ENCODE measurements around the gene XRCC6. TPM values are rescaled to one million over a fixed set of nuclear protein-coding genes. Genes with fewer than 3 reads are reported as not detected.
A peak's percentile ranks its signal among the peaks of the same experiment; 100 is the strongest.

Gene XRCC6
- total RNA-seq, 1 experiment from 2014 or later: 474 TPM

GRCh38 chr22:41648432-41648831 is 27.3 kb downstream of the XRCC6 start (continued):
- TF ChIP-seq, protein P1, sequence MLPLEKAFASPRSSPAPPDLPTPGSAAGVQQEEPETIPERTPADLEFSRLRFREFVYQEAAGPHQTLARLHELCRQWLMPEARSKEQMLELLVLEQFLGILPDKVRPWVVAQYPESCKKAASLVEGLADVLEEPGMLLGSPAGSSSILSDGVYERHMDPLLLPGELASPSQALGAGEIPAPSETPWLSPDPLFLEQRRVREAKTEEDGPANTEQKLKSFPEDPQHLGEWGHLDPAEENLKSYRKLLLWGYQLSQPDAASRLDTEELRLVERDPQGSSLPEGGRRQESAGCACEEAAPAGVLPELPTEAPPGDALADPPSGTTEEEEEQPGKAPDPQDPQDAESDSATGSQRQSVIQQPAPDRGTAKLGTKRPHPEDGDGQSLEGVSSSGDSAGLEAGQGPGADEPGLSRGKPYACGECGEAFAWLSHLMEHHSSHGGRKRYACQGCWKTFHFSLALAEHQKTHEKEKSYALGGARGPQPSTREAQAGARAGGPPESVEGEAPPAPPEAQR (CRISPR knock-in tag; IDR thresholded peaks at IDR 0.05): no peak
- TF ChIP-seq E2F5 (CRISPR knock-in tag; IDR thresholded peaks at IDR 0.05) (no peak), ZNF317 (CRISPR knock-in tag; IDR thresholded peaks at IDR 0.05; ENCODE audit: borderline replicate concordance, low read depth) (no peak), NFYB (CRISPR knock-in tag; conservative IDR thresholded peaks at IDR 0.05; ENCODE audit: low read depth) (no peak), FOXP1 (CRISPR knock-in tag; IDR thresholded peaks at IDR 0.05; ENCODE audit: borderline replicate concordance) (no peak), KAT7 (CRISPR knock-in tag; IDR thresholded peaks at IDR 0.05; ENCODE audit: borderline replicate concordance) (no peak)
- TF ChIP-seq, protein P2, sequence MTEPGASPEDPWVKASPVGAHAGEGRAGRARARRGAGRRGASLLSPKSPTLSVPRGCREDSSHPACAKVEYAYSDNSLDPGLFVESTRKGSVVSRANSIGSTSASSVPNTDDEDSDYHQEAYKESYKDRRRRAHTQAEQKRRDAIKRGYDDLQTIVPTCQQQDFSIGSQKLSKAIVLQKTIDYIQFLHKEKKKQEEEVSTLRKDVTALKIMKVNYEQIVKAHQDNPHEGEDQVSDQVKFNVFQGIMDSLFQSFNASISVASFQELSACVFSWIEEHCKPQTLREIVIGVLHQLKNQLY (CRISPR knock-in tag; IDR thresholded peaks at IDR 0.05): no peak
- TF ChIP-seq, protein P3, sequence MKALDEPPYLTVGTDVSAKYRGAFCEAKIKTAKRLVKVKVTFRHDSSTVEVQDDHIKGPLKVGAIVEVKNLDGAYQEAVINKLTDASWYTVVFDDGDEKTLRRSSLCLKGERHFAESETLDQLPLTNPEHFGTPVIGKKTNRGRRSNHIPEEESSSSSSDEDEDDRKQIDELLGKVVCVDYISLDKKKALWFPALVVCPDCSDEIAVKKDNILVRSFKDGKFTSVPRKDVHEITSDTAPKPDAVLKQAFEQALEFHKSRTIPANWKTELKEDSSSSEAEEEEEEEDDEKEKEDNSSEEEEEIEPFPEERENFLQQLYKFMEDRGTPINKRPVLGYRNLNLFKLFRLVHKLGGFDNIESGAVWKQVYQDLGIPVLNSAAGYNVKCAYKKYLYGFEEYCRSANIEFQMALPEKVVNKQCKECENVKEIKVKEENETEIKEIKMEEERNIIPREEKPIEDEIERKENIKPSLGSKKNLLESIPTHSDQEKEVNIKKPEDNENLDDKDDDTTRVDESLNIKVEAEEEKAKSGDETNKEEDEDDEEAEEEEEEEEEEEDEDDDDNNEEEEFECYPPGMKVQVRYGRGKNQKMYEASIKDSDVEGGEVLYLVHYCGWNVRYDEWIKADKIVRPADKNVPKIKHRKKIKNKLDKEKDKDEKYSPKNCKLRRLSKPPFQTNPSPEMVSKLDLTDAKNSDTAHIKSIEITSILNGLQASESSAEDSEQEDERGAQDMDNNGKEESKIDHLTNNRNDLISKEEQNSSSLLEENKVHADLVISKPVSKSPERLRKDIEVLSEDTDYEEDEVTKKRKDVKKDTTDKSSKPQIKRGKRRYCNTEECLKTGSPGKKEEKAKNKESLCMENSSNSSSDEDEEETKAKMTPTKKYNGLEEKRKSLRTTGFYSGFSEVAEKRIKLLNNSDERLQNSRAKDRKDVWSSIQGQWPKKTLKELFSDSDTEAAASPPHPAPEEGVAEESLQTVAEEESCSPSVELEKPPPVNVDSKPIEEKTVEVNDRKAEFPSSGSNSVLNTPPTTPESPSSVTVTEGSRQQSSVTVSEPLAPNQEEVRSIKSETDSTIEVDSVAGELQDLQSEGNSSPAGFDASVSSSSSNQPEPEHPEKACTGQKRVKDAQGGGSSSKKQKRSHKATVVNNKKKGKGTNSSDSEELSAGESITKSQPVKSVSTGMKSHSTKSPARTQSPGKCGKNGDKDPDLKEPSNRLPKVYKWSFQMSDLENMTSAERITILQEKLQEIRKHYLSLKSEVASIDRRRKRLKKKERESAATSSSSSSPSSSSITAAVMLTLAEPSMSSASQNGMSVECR (CRISPR knock-in tag; IDR thresholded peaks at IDR 0.05; ENCODE audit: borderline replicate concordance): no peak

DNA sequence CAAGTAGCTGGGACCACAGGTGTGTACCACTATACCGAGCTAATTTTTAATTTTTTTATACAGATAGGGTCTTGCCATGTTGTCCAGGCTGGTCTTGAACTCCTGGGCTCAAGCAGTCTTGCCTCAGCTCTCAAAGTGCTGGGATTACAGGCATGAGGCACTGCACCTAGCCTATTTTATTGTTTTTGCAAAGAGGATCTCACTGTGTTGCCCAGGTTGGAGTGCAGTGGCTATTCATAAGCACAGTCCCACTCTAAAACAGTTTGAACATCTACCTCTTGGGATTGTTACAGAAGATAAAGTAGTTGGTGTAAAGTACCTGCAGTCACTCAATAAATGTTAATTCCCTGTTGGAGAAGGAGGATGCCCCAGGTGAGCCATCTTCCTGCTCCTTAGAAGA is 29.1 kb downstream of the XRCC6 start:
- no peaks in the 10 kb centered on the region for H3K9me3 Mint-ChIP-seq
- H3K4me3 Mint-ChIP-seq: no peak overlapping the region
- H3K36me3 Mint-ChIP-seq: peaks cover 73% of the 10 kb centered on the region
- no peak overlapping the region for H3K27ac Mint-ChIP-seq
- ChIA-PET CTCF (interaction anchor here (2.1 kb wide), 1 partner anchor 17 kb away, joined by 9 read pairs; no protein-coding TSS in a partner anchor), POLR2A (interaction anchor here (0.6 kb wide), 1 partner anchor 31 kb away, joined by 3 read pairs; no protein-coding TSS in a partner anchor)
- ATAC-seq (no peak), DNase-seq (ENCODE audit: low spot score) (no peak)
- H3K4me1 Mint-ChIP-seq: no peaks in the 10 kb centered on the region
- TF ChIP-seq ZNF121 (CRISPR knock-in tag; IDR thresholded peaks at IDR 0.05): 0 out of 2 replicates have a peak, but pooled peaks have one; percentile 66
- no peak for TF ChIP-seq E2F5 (CRISPR knock-in tag; IDR thresholded peaks at IDR 0.05)
- TF ChIP-seq ZMAT4 (CRISPR knock-in tag; IDR thresholded peaks at IDR 0.05): no peak
- no peak for TF ChIP-seq E2F1 (CRISPR knock-in tag; IDR thresholded peaks at IDR 0.05)
- TF ChIP-seq, protein P4, sequence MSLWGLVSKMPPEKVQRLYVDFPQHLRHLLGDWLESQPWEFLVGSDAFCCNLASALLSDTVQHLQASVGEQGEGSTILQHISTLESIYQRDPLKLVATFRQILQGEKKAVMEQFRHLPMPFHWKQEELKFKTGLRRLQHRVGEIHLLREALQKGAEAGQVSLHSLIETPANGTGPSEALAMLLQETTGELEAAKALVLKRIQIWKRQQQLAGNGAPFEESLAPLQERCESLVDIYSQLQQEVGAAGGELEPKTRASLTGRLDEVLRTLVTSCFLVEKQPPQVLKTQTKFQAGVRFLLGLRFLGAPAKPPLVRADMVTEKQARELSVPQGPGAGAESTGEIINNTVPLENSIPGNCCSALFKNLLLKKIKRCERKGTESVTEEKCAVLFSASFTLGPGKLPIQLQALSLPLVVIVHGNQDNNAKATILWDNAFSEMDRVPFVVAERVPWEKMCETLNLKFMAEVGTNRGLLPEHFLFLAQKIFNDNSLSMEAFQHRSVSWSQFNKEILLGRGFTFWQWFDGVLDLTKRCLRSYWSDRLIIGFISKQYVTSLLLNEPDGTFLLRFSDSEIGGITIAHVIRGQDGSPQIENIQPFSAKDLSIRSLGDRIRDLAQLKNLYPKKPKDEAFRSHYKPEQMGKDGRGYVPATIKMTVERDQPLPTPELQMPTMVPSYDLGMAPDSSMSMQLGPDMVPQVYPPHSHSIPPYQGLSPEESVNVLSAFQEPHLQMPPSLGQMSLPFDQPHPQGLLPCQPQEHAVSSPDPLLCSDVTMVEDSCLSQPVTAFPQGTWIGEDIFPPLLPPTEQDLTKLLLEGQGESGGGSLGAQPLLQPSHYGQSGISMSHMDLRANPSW (CRISPR knock-in tag; conservative IDR thresholded peaks at IDR 0.05; ENCODE audit: low read depth): no peak
- H3K27me3 Mint-ChIP-seq (ENCODE audit: low read depth): no peaks in the 10 kb centered on the region
